Measurements from ENCODE around the gene ADAMTS2. TPM values are rescaled to one million over a fixed set of nuclear protein-coding genes. Genes with fewer than 3 reads are reported as not detected.

ADAMTS2 gene
- total RNA-seq, 1 donor from 2014 or later: 93.2 TPM

DNA sequence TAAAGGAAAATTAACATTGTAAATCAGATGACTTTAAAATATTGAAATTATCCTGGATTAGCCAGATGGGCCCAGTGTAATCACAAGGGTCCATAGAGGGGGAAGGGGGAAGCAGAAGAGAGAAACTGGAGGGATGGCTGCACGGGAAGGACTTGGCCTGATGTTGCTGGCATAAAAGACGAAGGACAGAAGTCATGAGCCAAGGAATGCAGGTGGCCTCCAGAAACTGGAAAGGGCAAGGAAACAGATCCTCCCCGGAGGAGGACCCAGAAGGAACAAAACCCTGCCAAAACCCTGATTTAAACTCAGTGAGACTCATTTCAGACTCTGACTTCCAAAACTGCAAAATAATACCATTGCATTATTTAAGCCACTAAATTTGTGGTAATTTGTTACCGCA, 100.2 kb downstream of the ADAMTS2 start:
- Mint-ChIP-seq H3K36me3 (ENCODE audit: low read depth) (no peaks in the 10 kb centered on the region), H3K4me1 (ENCODE audit: low read depth) (peaks cover 15% of the 10 kb centered on the region), H3K27ac (ENCODE audit: unreplicated experiment) (no peak overlapping the region), H3K27me3 (ENCODE audit: low read depth) (no peaks in the 10 kb centered on the region), H3K9me3 (ENCODE audit: low read depth) (peaks cover 14% of the 10 kb centered on the region), H3K4me3 (ENCODE audit: unreplicated experiment) (no peak overlapping the region)
- DNase-seq (ENCODE audit: low spot score): no peak
- TF ChIP-seq, protein P1, sequence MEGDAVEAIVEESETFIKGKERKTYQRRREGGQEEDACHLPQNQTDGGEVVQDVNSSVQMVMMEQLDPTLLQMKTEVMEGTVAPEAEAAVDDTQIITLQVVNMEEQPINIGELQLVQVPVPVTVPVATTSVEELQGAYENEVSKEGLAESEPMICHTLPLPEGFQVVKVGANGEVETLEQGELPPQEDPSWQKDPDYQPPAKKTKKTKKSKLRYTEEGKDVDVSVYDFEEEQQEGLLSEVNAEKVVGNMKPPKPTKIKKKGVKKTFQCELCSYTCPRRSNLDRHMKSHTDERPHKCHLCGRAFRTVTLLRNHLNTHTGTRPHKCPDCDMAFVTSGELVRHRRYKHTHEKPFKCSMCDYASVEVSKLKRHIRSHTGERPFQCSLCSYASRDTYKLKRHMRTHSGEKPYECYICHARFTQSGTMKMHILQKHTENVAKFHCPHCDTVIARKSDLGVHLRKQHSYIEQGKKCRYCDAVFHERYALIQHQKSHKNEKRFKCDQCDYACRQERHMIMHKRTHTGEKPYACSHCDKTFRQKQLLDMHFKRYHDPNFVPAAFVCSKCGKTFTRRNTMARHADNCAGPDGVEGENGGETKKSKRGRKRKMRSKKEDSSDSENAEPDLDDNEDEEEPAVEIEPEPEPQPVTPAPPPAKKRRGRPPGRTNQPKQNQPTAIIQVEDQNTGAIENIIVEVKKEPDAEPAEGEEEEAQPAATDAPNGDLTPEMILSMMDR (IDR thresholded peaks at IDR 0.05): no peak

DNA sequence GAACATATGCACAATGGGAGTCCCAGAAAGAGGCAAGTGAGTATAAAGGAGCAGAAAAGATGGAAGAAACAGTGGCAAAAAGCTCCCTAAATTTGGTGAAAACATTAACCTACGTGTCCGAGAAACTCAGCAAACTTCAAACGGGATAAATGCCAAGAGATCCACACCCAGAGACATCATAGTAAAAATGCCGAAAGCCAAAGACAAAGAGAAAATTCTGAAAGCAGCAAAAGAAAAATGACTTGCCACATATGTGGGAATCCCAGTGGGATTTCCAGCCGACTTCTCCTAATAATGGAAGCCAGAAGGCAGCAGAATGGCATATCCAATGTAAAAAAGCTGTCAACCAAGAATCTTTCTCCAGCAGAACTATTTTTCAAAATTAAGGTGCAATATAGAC, 101.2 kb downstream of the ADAMTS2 start:
- no peak for DNase-seq (ENCODE audit: low spot score)
- no peak overlapping the region for H3K4me3 Mint-ChIP-seq (ENCODE audit: unreplicated experiment)
- peaks cover 2% of the 10 kb centered on the region for H3K36me3 Mint-ChIP-seq (ENCODE audit: low read depth)
- H3K27ac Mint-ChIP-seq (ENCODE audit: unreplicated experiment): no peak overlapping the region
- H3K4me1 Mint-ChIP-seq (ENCODE audit: low read depth): peaks cover 15% of the 10 kb centered on the region
- peaks cover 14% of the 10 kb centered on the region for H3K9me3 Mint-ChIP-seq (ENCODE audit: low read depth)
- TF ChIP-seq, protein P1 (IDR thresholded peaks at IDR 0.05): no peak
- no peaks in the 10 kb centered on the region for H3K27me3 Mint-ChIP-seq (ENCODE audit: low read depth)

DNA sequence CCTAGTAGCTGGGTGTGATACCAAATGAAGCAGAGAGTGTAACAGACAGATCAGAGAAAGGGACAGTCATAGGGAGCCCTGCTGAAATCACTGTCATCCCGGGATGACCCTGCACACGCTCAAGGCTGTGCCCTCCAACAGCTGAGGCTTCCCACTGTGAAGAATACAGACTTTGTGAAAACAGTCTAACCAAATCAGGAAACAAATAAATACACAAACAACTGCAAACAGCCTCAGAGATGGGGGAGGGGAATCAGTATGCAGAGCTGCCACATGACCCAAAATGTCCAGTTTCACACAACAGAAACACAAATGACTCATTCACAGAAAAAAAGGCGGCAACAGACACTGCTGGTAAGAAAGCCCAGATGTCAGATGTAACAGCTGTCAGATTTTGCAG, 101.9 kb downstream of the ADAMTS2 start:
- Mint-ChIP-seq H3K27ac (ENCODE audit: unreplicated experiment) (no peak overlapping the region), H3K4me1 (ENCODE audit: low read depth) (peaks cover 15% of the 10 kb centered on the region), H3K36me3 (ENCODE audit: low read depth) (peaks cover 4% of the 10 kb centered on the region), H3K27me3 (ENCODE audit: low read depth) (no peaks in the 10 kb centered on the region), H3K4me3 (ENCODE audit: unreplicated experiment) (no peak overlapping the region), H3K9me3 (ENCODE audit: low read depth) (peaks cover 14% of the 10 kb centered on the region)
- TF ChIP-seq, protein P1 (IDR thresholded peaks at IDR 0.05): no peak
- DNase-seq (ENCODE audit: low spot score): no peak

DNA sequence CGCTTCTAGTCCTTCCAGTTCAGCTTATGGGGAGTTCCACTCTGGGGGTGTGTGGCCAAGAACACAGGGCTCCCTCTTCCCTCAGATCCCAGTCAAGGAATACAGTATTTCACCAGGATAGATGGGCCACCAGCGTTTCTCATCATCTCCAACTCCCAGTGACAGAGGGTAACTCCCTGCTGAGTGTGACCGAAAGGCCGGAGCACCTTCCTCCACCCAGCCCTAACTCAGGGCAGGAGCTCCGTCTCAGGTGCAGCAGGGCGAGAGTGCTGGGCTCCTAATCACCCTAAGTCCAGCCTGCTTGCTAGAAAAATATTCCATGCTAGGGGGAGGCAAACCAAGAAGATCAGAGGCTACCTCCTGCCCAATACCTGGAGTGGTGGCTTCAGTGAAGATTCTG, 102.6 kb downstream of the ADAMTS2 start:
- H3K9me3 Mint-ChIP-seq (ENCODE audit: low read depth): peaks cover 14% of the 10 kb centered on the region

DNA sequence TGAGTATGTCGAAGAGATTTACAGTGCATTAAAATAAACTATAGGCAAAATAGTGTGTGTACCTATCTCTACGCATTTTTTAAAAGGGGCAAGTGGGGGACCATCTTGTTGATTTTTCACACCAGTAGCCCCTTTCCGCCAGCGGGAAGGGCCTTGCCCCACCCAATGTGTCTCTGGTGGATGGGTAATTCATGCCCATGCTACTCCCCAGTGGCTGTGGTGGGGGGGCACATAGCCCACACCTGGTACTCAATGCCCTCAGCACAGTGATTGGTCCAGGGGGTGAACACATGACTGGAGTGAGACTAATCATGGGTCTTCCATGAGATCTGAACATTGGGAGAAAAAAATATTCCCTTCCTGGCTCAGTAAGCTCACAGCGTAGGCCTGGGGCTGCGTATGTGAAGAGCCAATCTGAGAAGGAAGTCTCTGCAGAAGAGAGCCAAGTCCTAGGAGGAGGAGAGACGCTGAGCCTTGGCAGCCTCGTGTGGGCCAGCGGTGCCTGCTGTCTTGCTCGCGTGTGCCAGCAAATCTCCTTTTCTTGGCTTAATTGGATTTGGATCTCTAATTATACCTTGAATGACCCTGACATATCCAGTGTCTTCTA, 103.4 kb downstream of the ADAMTS2 start:
- Mint-ChIP-seq H3K4me3 (ENCODE audit: unreplicated experiment) (no peak overlapping the region), H3K4me1 (ENCODE audit: low read depth) (peaks cover 15% of the 10 kb centered on the region), H3K27ac (ENCODE audit: unreplicated experiment) (no peak overlapping the region), H3K27me3 (ENCODE audit: low read depth) (no peaks in the 10 kb centered on the region), H3K9me3 (ENCODE audit: low read depth) (peaks cover 9% of the 10 kb centered on the region), H3K36me3 (ENCODE audit: low read depth) (peaks cover 4% of the 10 kb centered on the region)
- DNase-seq (ENCODE audit: low spot score): peak; percentile 33
- TF ChIP-seq, protein P1 (IDR thresholded peaks at IDR 0.05): no peak

More for the DNA sequence above, 102.6 kb downstream of the ADAMTS2 start:
- Mint-ChIP-seq H3K4me1 (ENCODE audit: low read depth) (peaks cover 15% of the 10 kb centered on the region), H3K27me3 (ENCODE audit: low read depth) (no peaks in the 10 kb centered on the region), H3K36me3 (ENCODE audit: low read depth) (peaks cover 4% of the 10 kb centered on the region), H3K27ac (ENCODE audit: unreplicated experiment) (peak overlapping the region; percentile 20), H3K4me3 (ENCODE audit: unreplicated experiment) (no peak overlapping the region)
- DNase-seq (ENCODE audit: low spot score): peak; percentile 28
- TF ChIP-seq, protein P1 (IDR thresholded peaks at IDR 0.05): no peak
